Glutamatergic neuron (in vitro differentiated cells): ENCODE results near the gene DTWD2. TPM values are rescaled to one million over a fixed set of nuclear protein-coding genes. Genes with fewer than 3 reads are reported as not detected.
"Not testable (repeated sequence)": the region's sequence is repeated elsewhere in the genome, so short reads cannot be mapped to it uniquely, and the experiment has no call there.

Source experiments
- DNase-seq: peaks from one replicate; pipeline ENCODE4 v3.0.0; 2022
- H3K27ac Mint-ChIP-seq: one replicate; pipeline ENCODE4 v1.8.0; 2020; ENCODE audit warnings: mild to moderate bottlenecking, mixed read lengths, inconsistent platforms; ENCODE audit not compliant: unreplicated experiment
- H3K27me3 Mint-ChIP-seq: one replicate; pipeline ENCODE4 v1.8.0; 2020; ENCODE audit warnings: mild to moderate bottlenecking, moderate library complexity, mixed read lengths, inconsistent platforms; ENCODE audit not compliant: unreplicated experiment
- H3K36me3 Mint-ChIP-seq: one replicate; pipeline ENCODE4 v1.8.0; 2020; ENCODE audit warnings: mild to moderate bottlenecking, mixed read lengths, inconsistent platforms; ENCODE audit not compliant: unreplicated experiment
- H3K4me1 Mint-ChIP-seq: one replicate; pipeline ENCODE4 v1.8.0; 2020; ENCODE audit warnings: mild to moderate bottlenecking, low read depth, mixed read lengths, inconsistent platforms; ENCODE audit not compliant: unreplicated experiment
- H3K4me3 Mint-ChIP-seq: one replicate; pipeline ENCODE4 v1.8.0; 2020; ENCODE audit warnings: mild to moderate bottlenecking, mixed read lengths, inconsistent platforms; ENCODE audit not compliant: unreplicated experiment
- H3K9me3 Mint-ChIP-seq: one replicate; pipeline ENCODE4 v1.8.0; 2020; ENCODE audit warnings: mild to moderate bottlenecking, moderate library complexity, mixed read lengths, inconsistent platforms; ENCODE audit not compliant: unreplicated experiment
- CTCF ChIP-seq: fragments of 200-600 bp; sonication (generic); IDR thresholded peaks from one replicate; pipeline ENCODE4 v1.5.0; 2021; ENCODE audit not compliant: partially characterized antibody, unreplicated experiment
- total RNA-seq: library from RNA; stranded (reverse); fragmentation: NEBNext Ultra II Directional; extraction: Animal tissue kit (Norgen Biotek cat#: 25700); gene quantifications from one replicate; pipeline ENCODE4 v1.2.1, GENCODE V29; 2021; ENCODE audit not compliant: unreplicated experiment

DTWD2 gene
- total RNA-seq, 1 donor from 2014 or later, result 1.6 TPM

GRCh38 chr5:119016125-119016774, 27.9 kb upstream of the DTWD2 start:
- H3K4me1 Mint-ChIP-seq, result no peaks in the 10 kb centered on the region

GRCh38 chr5:119011186-119011585, 22.8 kb upstream of the DTWD2 start:
- Mint-ChIP-seq H3K4me3 (no peak overlapping the region), H3K9me3 (no peaks in the 10 kb centered on the region), H3K27ac (no peak overlapping the region), H3K27me3 (no peaks in the 10 kb centered on the region), H3K4me1 (no peaks in the 10 kb centered on the region), H3K36me3 (no peaks in the 10 kb centered on the region)
- no peak for TF ChIP-seq CTCF
- no peak for DNase-seq

More at GRCh38 chr5:119016125-119016774, 27.9 kb upstream of the DTWD2 start:
- no peaks in the 10 kb centered on the region for H3K36me3 Mint-ChIP-seq
- peaks cover 1% of the 10 kb centered on the region for H3K27me3 Mint-ChIP-seq
- no peak for TF ChIP-seq CTCF
- no peak overlapping the region for H3K27ac Mint-ChIP-seq
- no peak overlapping the region for H3K4me3 Mint-ChIP-seq
- DNase-seq, result no peak
- H3K9me3 Mint-ChIP-seq, result no peaks in the 10 kb centered on the region

GRCh38 chr5:119010206-119010605, 21.9 kb upstream of the DTWD2 start:
- Mint-ChIP-seq H3K9me3 (no peaks in the 10 kb centered on the region), H3K27ac (no peak overlapping the region)

GRCh38 chr5:119009131-119009530, 20.8 kb upstream of the DTWD2 start:
- Mint-ChIP-seq H3K36me3 (no peaks in the 10 kb centered on the region), H3K27ac (no peak overlapping the region), H3K4me1 (no peaks in the 10 kb centered on the region), H3K9me3 (no peaks in the 10 kb centered on the region), H3K27me3 (no peaks in the 10 kb centered on the region), H3K4me3 (no peak overlapping the region)
- no peak for TF ChIP-seq CTCF
- DNase-seq, result no peak

More at GRCh38 chr5:119010206-119010605, 21.9 kb upstream of the DTWD2 start:
- Mint-ChIP-seq H3K36me3 (no peaks in the 10 kb centered on the region), H3K4me1 (no peaks in the 10 kb centered on the region), H3K27me3 (no peaks in the 10 kb centered on the region), H3K4me3 (no peak overlapping the region)
- no peak for DNase-seq
- TF ChIP-seq CTCF, result no peak

- no peak overlapping the region for H3K27ac Mint-ChIP-seq
- peaks cover 6% of the 10 kb centered on the region for H3K9me3 Mint-ChIP-seq
- no peak overlapping the region for H3K4me3 Mint-ChIP-seq
- peaks cover 22% of the 10 kb centered on the region for H3K36me3 Mint-ChIP-seq
- no peaks in the 10 kb centered on the region for H3K4me1 Mint-ChIP-seq
- DNase-seq, result no peak
- no peak for TF ChIP-seq CTCF
- peaks cover 1% of the 10 kb centered on the region for H3K27me3 Mint-ChIP-seq
Observed at GRCh38 chr5:118999696-119000095, 11.3 kb upstream of the DTWD2 start.

- H3K4me1 Mint-ChIP-seq, H3K27me3 Mint-ChIP-seq, H3K27ac Mint-ChIP-seq, DNase-seq, H3K4me3 Mint-ChIP-seq, H3K9me3 Mint-ChIP-seq: not testable (repeated sequence)
- peaks cover 22% of the 10 kb centered on the region for H3K36me3 Mint-ChIP-seq
Observed at GRCh38 chr5:118998861-118999260, 10.5 kb upstream of the DTWD2 start.
